Stomach (tissue), 4 donors: Measurements from ENCODE around the gene GADL1.

Experiments used
- POLR2A ChIP-seq, 4 donors: fragments of 450-650 bp; IDR thresholded peaks; one replicate each; pipeline ENCODE4 v1.6.1; 2016; ENCODE audit warnings: antibody characterized with exemption in 4 of 4, control low read depth in 2 of 4, mild to moderate bottlenecking in 1 of 4, moderate library complexity in 1 of 4
- POLR2AphosphoS5 ChIP-seq, 3 donors: sonication (generic); formaldehyde crosslinking; IDR thresholded peaks; one replicate each; pipeline ENCODE4 v1.6.1; 2016; ENCODE audit warnings: antibody characterized with exemption in 3 of 3
- TF ChIP-seq, protein P1 (sequence below), 7 experiments: fragments of 450-650 bp in 4 of 7; fragments of 200-600 bp in 3 of 7; sonication (generic) in 3 of 7; IDR thresholded peaks; one replicate each; pipeline ENCODE4 v1.5.1; 2016 to 2019; ENCODE audit warnings: antibody characterized with exemption in 7 of 7, control low read depth in 2 of 7, mild to moderate bottlenecking in 1 of 7

DNA sequence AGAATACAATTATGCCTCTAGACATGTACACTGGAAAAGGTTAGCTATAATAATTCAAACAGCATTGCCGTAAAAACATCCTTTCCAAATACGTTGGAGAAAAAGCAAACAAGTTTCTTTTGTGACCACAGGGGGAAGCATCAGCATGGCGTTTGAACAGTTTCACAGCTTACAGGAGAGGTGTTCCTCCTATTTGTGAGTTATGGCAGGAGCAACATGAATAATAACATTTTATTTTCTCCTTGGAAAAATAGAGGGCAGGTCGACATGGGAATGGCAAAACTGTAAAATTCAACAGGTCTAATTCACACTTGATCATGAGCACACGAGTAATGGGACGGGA, 39.7 kb upstream of the GADL1 start:
- TF ChIP-seq, protein P1, sequence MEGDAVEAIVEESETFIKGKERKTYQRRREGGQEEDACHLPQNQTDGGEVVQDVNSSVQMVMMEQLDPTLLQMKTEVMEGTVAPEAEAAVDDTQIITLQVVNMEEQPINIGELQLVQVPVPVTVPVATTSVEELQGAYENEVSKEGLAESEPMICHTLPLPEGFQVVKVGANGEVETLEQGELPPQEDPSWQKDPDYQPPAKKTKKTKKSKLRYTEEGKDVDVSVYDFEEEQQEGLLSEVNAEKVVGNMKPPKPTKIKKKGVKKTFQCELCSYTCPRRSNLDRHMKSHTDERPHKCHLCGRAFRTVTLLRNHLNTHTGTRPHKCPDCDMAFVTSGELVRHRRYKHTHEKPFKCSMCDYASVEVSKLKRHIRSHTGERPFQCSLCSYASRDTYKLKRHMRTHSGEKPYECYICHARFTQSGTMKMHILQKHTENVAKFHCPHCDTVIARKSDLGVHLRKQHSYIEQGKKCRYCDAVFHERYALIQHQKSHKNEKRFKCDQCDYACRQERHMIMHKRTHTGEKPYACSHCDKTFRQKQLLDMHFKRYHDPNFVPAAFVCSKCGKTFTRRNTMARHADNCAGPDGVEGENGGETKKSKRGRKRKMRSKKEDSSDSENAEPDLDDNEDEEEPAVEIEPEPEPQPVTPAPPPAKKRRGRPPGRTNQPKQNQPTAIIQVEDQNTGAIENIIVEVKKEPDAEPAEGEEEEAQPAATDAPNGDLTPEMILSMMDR (IDR thresholded peaks at IDR 0.05) = peak in 5 of 7 experiments; percentile 13 to 30 (median 19)
- TF ChIP-seq POLR2A (IDR thresholded peaks at IDR 0.05) (no peak), POLR2AphosphoS5 (IDR thresholded peaks at IDR 0.05) (no peak)
